ENCODE results near the gene DHX16. TPM values are rescaled to one million over a fixed set of nuclear protein-coding genes. Genes with fewer than 3 reads are reported as not detected.

DHX16 gene
- total and polyA plus RNA-seq, 2 of the 8 experiments (the other 6 are each of a cell fraction or from before 2014, with no cell fraction given), result 27.4 to 44.4 TPM

- TF ChIP-seq KDM4A (IDR thresholded peaks at IDR 0.05; ENCODE audit: low read depth, low read length, severe bottlenecking), result no peak
- TF ChIP-seq ATF2 (IDR thresholded peaks at IDR 0.05; ENCODE audit: low read length), result no peak
Observed at GRCh38 chr6:30696432-30696831, 23.6 kb upstream of the DHX16 start (continued).

All from H1 (cell line).